Transverse colon (tissue), 4 donors: ENCODE measurements around the gene GOLPH3.
A peak's percentile ranks its signal among the peaks of the same experiment; 100 is the strongest.

Experiments
- CTCF ChIP-seq, 5 experiments: fragments of 200-600 bp in 3 of 5; fragments of 450-650 bp in 2 of 5; sonication (generic) in 3 of 5; IDR thresholded peaks; 1 replicate in 2 of 5; 2 replicates in 3 of 5; pipeline ENCODE4 v1.5.1; 2016 to 2017; ENCODE audit warnings: antibody characterized with exemption in 5 of 5, inconsistent platforms in 3 of 5, mild to moderate bottlenecking in 2 of 5, moderate library complexity in 1 of 5
- EP300 ChIP-seq: sonication (generic); formaldehyde crosslinking; IDR thresholded peaks from one replicate; pipeline ENCODE4 v1.6.1; 2017; ENCODE audit warnings: antibody characterized with exemption, low read depth
- POLR2A ChIP-seq: fragments of 450-650 bp; IDR thresholded peaks from one replicate; pipeline ENCODE4 v1.6.1; 2016; ENCODE audit warnings: antibody characterized with exemption, mild to moderate bottlenecking, moderate library complexity
- POLR2AphosphoS5 ChIP-seq, 3 donors: sonication (generic); formaldehyde crosslinking; IDR thresholded peaks; one replicate each; pipeline ENCODE4 v1.6.1; 2016; ENCODE audit warnings: antibody characterized with exemption in 3 of 3

DNA sequence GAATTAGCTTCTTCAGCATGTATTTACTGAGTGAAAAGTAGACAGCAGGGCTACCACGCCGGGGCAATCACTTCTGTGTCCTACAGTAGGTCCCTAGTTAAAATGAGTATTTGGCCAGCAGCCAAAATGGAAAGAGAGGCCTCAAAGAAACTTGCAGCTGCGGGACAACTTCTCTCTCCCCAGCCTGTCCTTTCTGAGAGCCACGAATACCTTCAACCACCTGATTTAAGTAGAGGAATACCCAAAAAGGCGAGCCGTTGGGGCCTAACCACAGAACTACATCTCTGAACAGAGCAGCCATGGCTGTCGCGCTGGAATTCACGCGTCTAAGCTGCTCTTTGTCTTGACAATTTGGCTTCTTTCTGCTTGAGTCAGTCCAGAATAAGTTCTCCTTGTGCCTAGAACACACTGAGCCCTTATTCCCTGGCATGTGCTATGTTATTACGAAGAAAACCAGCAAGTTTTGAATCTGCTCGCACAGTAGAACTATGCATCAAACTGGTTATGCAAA lies 43.8 kb upstream of the GOLPH3 start:
- TF ChIP-seq POLR2A (no peak), CTCF (IDR thresholded peaks at IDR 0.05) (no peak), EP300 (peak; percentile 96), POLR2AphosphoS5 (IDR thresholded peaks at IDR 0.05) (peak; percentile 39 to 77 (median 57))
